Muscle layer of duodenum (tissue), 2 donors: ENCODE data around the gene TMOD1.

Experiments
- H3K27ac ChIP-seq: one replicate; pipeline ENCODE4 v1.7.0; 2013; ENCODE audit warnings: mild to moderate bottlenecking, low read length
- H3K27me3 ChIP-seq: one replicate; pipeline ENCODE4 v1.7.0; 2013; ENCODE audit warnings: low read depth, mild to moderate bottlenecking, control low read depth, low read length
- H3K36me3 ChIP-seq, 2 donors: one replicate each; pipeline ENCODE4 v1.7.0; 2013; ENCODE audit warnings: low read length in 2 of 2, control low read depth in 1 of 2, mild to moderate bottlenecking in 1 of 2; ENCODE audit not compliant: insufficient read depth in 2 of 2, control insufficient read depth in 1 of 2
- H3K4me1 ChIP-seq, 2 donors: one replicate each; pipeline ENCODE4 v1.7.0; 2013; ENCODE audit warnings: low read length in 2 of 2, mild to moderate bottlenecking in 2 of 2, control low read depth in 1 of 2, moderate library complexity in 1 of 2; ENCODE audit not compliant: insufficient read depth in 2 of 2, control insufficient read depth in 1 of 2
- H3K4me3 ChIP-seq, 2 donors: one replicate each; pipeline ENCODE4 v1.7.0; 2013; ENCODE audit warnings: low read length in 2 of 2, low read depth in 1 of 2, mild to moderate bottlenecking in 1 of 2
- H3K9me3 ChIP-seq, 2 donors: one replicate each; pipeline ENCODE4 v1.7.0; 2013; ENCODE audit warnings: low read length in 2 of 2, control low read depth in 1 of 2, mild to moderate bottlenecking in 1 of 2; ENCODE audit not compliant: control insufficient read depth in 1 of 2
- donor health status: healthy.

The TMOD1 gene

GRCh38 chr9:97534961-97535594, 33.6 kb downstream of the TMOD1 start:
- H3K27ac ChIP-seq: no peak overlapping the region
- H3K27me3 ChIP-seq: no peaks in the 10 kb centered on the region
- H3K4me1 ChIP-seq: peaks cover 0 to 41% of the 10 kb centered on the region in 2 donors

DNA sequence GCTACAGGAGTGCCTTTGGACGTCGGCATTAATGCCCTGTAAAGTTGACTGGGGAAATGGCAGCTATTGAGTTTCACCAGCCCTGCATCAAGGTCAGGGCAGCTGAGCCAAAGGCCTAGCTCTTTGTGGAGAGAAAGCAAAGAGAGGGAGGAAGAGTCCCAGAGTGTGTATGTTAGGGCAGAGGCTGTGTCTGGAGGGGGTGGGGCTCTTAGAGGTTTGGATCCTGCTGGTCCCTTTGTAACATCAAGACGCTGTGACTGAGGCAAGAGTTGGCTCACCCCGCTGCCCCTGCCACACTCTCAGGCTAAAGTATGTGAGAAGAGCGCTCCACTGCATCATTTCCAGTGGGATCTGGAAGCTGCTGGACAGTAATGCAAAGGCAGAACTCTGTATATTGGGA, 34.3 kb downstream of the TMOD1 start:
- Histone ChIP-seq H3K9me3 (peaks cover 0 to 5% of the 10 kb centered on the region in 2 donors), H3K27ac (no peak overlapping the region), H3K36me3 (peaks cover 0 to 12% of the 10 kb centered on the region in 2 donors), H3K27me3 (no peaks in the 10 kb centered on the region), H3K4me3 (no peak overlapping the region), H3K4me1 (peaks cover 0 to 41% of the 10 kb centered on the region in 2 donors)

More at GRCh38 chr9:97534961-97535594, 33.6 kb downstream of the TMOD1 start:
- H3K36me3 ChIP-seq: peaks cover 0 to 12% of the 10 kb centered on the region in 2 donors
- H3K9me3 ChIP-seq: peaks cover 0 to 5% of the 10 kb centered on the region in 2 donors
- H3K4me3 ChIP-seq: no peak overlapping the region

GRCh38 chr9:97536480-97536879, 35.0 kb downstream of the TMOD1 start:
- H3K27ac ChIP-seq: no peak overlapping the region
- peaks cover 0 to 5% of the 10 kb centered on the region in 2 donors for H3K9me3 ChIP-seq
- H3K27me3 ChIP-seq: no peaks in the 10 kb centered on the region
- H3K36me3 ChIP-seq: peaks cover 0 to 12% of the 10 kb centered on the region in 2 donors
- no peak overlapping the region for H3K4me3 ChIP-seq
- peaks cover 0 to 36% of the 10 kb centered on the region in 2 donors for H3K4me1 ChIP-seq

- no peaks in the 10 kb centered on the region for H3K27me3 ChIP-seq
- H3K36me3 ChIP-seq: peaks cover 4 to 7% of the 10 kb centered on the region in 2 donors
- peaks cover 0 to 8% of the 10 kb centered on the region in 2 donors for H3K4me1 ChIP-seq
- H3K4me3 ChIP-seq: no peak overlapping the region
- H3K27ac ChIP-seq: no peak overlapping the region
- H3K9me3 ChIP-seq: no peaks in the 10 kb centered on the region
These were observed 42.1 kb downstream of the TMOD1 start for GRCh38 chr9:97543561-97543960.

- Histone ChIP-seq H3K4me3 (no peak overlapping the region), H3K9me3 (no peaks in the 10 kb centered on the region), H3K4me1 (peaks cover 0 to 8% of the 10 kb centered on the region in 2 donors), H3K27ac (no peak overlapping the region), H3K27me3 (no peaks in the 10 kb centered on the region), H3K36me3 (peaks cover 4 to 7% of the 10 kb centered on the region in 2 donors)
These were observed 44.0 kb downstream of the TMOD1 start for GRCh38 chr9:97545486-97545885.

DNA sequence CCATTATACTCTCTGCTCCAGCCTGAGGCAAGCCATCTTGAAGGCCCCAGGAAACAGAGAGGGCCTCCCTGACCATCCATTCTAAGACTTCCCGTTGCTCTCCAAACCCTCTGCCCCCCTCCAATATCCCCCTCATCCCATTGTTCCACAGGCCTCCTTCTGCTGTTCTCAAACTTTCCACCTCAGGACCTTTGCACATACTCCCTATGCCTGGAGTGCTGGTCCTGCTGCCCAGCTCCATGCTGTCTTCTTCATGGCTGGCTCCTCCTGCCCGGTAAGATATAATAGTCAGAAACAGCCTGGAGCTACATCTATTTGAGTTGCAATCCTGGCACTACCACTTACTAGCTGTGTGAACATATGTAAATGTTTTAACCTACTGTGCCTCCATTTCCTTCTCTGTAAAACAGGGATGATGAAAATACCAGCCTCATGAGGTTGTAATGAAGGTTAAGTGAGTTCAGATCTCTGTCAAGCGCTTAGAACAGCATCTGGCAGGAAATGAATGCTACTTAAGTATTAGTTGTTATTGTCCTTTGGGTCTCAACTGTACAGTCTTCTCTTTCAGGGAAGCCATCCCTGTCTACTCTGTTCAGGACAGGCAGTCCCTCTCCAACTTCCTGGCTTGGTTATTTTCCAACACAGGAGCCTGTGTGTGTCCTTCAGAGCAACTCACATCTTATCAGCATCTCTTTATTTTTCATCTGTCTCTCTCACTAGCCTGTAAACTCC, 45.8 kb downstream of the TMOD1 start:
- peaks cover 4 to 7% of the 10 kb centered on the region in 2 donors for H3K36me3 ChIP-seq

DNA sequence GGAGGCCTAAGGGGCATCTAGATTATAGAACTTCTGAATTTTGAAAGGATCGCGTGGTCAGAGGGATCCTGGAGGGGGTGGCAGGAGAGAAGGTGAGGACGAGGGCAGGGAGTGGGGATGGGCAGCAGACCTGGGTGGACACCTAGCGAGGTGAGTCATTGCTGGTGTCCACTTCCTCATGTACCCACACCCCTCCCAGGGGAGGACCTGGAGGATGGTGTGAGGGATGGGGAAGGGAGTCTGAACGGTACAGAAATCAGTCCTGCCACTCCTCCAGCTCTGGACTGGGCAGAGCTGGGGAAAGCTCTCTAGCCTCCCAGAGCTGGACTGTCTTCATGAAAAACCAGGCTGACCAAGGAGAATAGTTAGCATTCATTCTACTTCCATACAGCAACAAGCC, 46.9 kb downstream of the TMOD1 start:
- H3K4me1 ChIP-seq: peaks cover 0 to 8% of the 10 kb centered on the region in 2 donors
- H3K27ac ChIP-seq: no peak overlapping the region

More for the DNA sequence above, 45.8 kb downstream of the TMOD1 start:
- peaks cover 0 to 8% of the 10 kb centered on the region in 2 donors for H3K4me1 ChIP-seq
- no peaks in the 10 kb centered on the region for H3K9me3 ChIP-seq
- H3K4me3 ChIP-seq: no peak overlapping the region
- no peaks in the 10 kb centered on the region for H3K27me3 ChIP-seq
- peak overlapping the region; percentile 31 for H3K27ac ChIP-seq

GRCh38 chr9:97548819-97549540, 47.5 kb downstream of the TMOD1 start:
- no peak overlapping the region for H3K27ac ChIP-seq
- H3K9me3 ChIP-seq: no peaks in the 10 kb centered on the region
- H3K4me3 ChIP-seq: no peak overlapping the region
- no peaks in the 10 kb centered on the region for H3K27me3 ChIP-seq
- peaks cover 0 to 8% of the 10 kb centered on the region in 2 donors for H3K4me1 ChIP-seq
- H3K36me3 ChIP-seq: peaks cover 4 to 7% of the 10 kb centered on the region in 2 donors

More for the DNA sequence above, 46.9 kb downstream of the TMOD1 start:
- no peaks in the 10 kb centered on the region for H3K9me3 ChIP-seq
- no peaks in the 10 kb centered on the region for H3K27me3 ChIP-seq
- H3K36me3 ChIP-seq: peaks cover 4 to 7% of the 10 kb centered on the region in 2 donors
- H3K4me3 ChIP-seq: no peak overlapping the region

GRCh38 chr9:97550386-97550785, 48.9 kb downstream of the TMOD1 start:
- Histone ChIP-seq H3K4me1 (peaks cover 0 to 2% of the 10 kb centered on the region in 2 donors), H3K27me3 (no peaks in the 10 kb centered on the region), H3K9me3 (no peaks in the 10 kb centered on the region), H3K27ac (no peak overlapping the region), H3K36me3 (peaks cover 4 to 7% of the 10 kb centered on the region in 2 donors), H3K4me3 (no peak overlapping the region)

DNA sequence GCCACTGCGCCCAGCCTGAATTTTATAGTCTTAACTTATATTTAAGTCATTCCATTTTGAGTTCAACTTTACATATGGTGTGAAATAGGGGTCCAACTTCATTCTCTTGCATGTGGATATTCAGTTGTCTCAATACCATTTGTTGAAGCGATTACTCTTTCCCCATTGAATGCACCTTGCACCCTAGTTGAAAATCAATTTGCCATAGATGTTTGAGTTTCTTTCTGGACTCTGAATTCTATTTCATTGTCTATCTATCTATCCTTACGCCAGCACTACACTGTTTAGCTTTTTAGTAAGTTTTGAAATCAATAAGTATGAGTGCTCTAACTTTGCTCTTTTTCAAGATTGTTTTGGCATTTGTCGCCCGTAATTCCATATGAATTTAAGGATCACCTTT, 49.8 kb downstream of the TMOD1 start:
- H3K4me3 ChIP-seq: no peak overlapping the region
- H3K27me3 ChIP-seq: no peaks in the 10 kb centered on the region
- no peak overlapping the region for H3K27ac ChIP-seq
- peaks cover 4 to 7% of the 10 kb centered on the region in 2 donors for H3K36me3 ChIP-seq
- H3K4me1 ChIP-seq: no peaks in the 10 kb centered on the region
- no peaks in the 10 kb centered on the region for H3K9me3 ChIP-seq

GRCh38 chr9:97553141-97553540, 51.7 kb downstream of the TMOD1 start:
- H3K9me3 ChIP-seq: no peaks in the 10 kb centered on the region
- no peaks in the 10 kb centered on the region for H3K36me3 ChIP-seq
- no peak overlapping the region for H3K27ac ChIP-seq
- H3K27me3 ChIP-seq: no peaks in the 10 kb centered on the region
- H3K4me1 ChIP-seq: peaks cover 0 to 15% of the 10 kb centered on the region in 2 donors
- H3K4me3 ChIP-seq: no peak overlapping the region
